NCI-H82 (cell line): ENCODE measurements around the gene MAPK1IP1L.

Experiments used
- DNase-seq: peaks from one replicate; lab custom pipeline; 2025; lab: John Stamatoyannopoulos, UW

Gene MAPK1IP1L

DNA sequence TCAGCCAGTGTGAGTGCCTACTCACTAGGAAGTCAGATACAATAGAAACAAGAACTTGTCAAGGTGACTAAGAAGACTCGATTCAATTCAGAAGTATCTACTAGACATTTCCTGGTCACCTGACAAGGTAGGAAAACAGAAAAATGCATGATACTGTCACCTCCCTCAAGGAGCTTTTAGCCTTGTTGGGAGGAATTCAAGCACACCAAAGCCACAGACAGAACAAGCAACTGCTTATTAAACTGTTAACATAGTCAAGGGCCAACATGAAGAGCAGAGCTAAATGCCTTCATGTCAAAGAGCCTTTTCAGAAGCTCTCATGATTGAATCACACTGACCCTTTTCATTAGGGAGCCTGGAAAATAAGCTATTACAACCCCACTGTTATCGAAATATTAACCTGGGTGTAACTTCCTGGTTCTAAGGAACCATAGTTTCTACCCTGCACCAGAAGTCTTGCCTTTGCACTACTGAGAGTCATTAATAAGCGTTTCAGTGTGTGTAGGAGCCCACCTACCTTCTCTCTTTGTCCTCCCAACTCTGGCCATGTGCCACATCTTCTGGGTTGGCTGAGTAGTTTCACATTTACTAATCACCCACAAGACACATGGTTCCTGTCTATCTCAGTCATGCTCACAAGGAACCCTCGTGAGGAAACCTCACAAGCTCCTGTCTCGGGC, 46.6 kb downstream of the MAPK1IP1L start:
- DNase-seq = no peak

- DNase-seq = no peak
Measured at GRCh38 chr14:55098561-55098898, 47.1 kb downstream of the MAPK1IP1L start.

DNA sequence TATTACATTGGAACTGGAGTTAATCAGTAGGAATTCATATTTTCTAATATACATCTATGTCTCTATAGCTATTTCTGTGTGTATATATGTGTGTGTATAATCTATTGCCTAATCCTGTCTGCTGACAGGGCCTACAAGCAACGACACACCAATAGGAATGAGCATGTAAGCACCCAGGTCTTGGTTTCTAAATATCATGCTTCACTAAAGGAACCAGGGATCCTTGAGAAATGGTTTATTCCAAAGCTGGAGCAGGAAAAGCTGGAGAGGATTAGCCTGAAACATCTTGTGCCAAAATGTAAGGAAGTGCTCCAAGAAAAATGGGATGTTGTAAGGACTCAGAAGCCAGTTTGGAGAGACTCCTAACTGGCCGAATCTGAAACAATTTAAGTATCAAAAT, 48.3 kb downstream of the MAPK1IP1L start:
- no peak for DNase-seq

- no peak for DNase-seq
Measured at GRCh38 chr14:55101698-55102097, 50.3 kb downstream of the MAPK1IP1L start.

- DNase-seq = no peak
Measured at GRCh38 chr14:55102141-55102621, 50.7 kb downstream of the MAPK1IP1L start.

GRCh38 chr14:55103005-55103640, 51.7 kb downstream of the MAPK1IP1L start:
- no peak for DNase-seq

GRCh38 chr14:55103971-55104954, 52.8 kb downstream of the MAPK1IP1L start:
- no peak for DNase-seq

GRCh38 chr14:55105991-55106390, 54.5 kb downstream of the MAPK1IP1L start:
- DNase-seq = no peak

DNA sequence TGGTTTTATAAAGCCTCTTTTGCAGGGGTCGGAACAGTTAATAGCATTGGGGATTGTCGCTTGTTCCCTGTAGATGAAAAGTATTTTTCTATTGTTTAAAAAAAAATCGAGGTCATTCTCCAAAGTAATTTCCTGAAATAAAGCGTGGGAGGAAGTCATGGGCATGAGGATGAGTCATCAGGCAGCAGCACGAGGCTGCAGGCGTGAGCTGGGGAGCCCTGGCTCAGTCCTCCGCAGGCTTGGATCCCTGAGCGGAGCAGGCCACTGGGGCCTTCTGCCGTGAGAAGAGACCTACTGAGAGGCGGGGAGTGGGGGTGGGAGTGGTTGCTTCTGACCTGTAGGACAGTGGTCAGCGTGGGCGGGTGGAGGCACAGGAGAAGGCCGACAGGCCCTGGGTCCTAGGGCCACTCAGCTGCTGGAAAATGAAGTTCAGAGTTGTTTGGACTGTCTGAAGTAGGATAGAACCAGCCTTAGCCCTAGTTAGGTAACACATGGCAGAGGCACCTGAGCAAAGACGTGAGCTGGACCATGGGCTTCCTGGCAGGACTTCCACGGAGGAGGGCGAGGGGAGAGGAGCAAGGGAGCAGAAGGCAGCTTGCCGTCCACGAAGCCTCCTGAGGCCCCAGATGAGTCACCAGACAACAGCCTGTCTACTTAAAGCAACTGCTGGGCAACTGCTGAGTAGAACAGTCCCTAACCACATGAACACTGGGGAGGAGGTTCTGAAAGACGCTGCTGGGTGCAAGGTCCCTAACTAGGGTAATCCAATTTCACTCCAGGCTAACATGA, 56.5 kb downstream of the MAPK1IP1L start:
- peak; percentile 32 for DNase-seq

DNA sequence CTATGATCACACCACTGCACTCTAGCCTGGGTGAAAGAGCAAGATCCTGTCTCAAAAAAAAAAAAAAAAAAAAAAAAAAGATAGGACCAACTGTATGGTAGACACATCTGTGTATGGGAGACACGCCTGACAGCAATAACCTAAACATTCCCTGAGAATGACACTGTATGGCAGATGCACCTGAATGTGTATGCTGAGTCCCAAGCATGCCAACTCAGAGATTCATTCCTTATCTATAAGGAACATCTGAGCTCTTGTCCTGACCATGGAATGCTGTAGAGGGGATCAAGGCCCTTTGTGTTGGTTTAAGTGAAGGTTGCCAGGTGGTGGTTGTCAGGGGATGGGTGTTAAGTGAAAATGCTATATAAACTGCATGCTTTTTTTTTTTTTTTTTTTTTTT, 58.4 kb downstream of the MAPK1IP1L start:
- DNase-seq = no peak

DNA sequence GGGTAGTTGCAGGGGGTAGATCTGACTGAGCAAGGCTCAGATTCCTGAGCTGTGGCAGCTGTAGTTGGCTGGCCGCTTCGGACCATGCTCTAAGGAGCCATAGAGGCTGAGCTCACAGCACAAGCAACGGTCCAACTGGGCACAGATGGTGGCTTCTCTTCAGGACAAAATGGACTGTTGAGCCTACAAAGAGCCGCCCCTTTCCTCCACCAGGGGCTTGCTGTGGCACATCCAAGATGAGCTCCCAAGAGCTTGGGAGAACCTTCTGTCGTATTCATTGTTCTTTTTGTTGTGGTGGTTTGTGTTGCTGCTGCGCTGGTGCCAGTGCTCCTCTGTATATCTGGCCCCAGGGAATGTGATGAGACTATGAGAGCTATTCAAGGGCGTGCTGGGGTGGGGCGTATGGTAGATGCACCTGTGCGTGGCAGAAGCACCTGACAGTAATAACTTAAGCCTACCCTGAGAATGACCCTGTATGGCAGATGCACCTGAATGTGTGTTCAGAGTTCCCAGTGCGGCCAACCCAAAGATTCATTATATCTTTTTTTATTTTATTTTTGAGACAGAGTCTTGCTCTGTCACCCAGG, 59.8 kb downstream of the MAPK1IP1L start:
- no peak for DNase-seq

DNA sequence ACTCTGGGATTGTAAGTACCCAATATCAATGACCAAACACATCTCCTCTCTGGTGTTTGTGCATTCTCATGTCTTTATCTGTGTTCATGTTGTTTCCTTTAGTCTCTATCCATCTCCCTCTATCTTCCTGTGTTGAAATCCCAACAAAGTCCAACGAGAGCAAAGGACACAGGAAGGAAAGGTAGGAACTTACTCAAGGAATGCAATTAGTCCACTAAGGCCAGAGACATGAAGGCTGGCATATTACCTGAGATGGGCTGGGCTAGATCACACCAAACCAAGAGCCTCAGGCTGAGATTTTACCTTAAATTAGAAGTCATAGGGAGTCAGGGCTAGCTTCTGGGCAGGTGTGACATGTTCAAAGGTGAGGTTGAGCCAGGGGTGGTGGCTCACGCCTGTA, 63.3 kb downstream of the MAPK1IP1L start:
- no peak for DNase-seq

- DNase-seq = no peak
Measured at GRCh38 chr14:55115460-55115859, 64.0 kb downstream of the MAPK1IP1L start.

- no peak for DNase-seq
Measured at GRCh38 chr14:55115861-55116245, 64.4 kb downstream of the MAPK1IP1L start.

GRCh38 chr14:55116246-55117030, 65.0 kb downstream of the MAPK1IP1L start:
- no peak for DNase-seq

GRCh38 chr14:55117803-55118441, 66.5 kb downstream of the MAPK1IP1L start:
- DNase-seq = no peak

DNA sequence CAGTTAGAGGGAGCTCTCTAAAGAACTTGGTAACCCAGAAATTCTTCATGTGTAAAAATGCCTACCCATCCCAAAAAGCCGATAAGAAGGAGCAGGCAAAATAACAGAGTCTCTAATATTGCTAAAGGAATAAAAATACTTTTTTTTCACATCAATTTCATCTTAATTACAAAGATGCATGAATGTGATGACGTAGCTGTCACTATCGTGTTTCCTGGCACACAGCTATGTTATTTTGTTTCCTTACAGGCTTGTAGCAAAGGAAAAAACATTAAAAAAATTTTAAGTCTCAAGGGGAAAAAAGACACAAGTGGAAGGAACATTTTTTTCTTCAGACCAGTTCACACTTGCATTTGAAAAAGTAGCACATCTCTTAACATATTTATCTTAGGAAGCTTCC, 67.3 kb downstream of the MAPK1IP1L start:
- DNase-seq = no peak
